Esophagus (tissue), 2 donors: ENCODE measurements around the gene MCEE. TPM values are rescaled to one million over a fixed set of nuclear protein-coding genes. Genes with fewer than 3 reads are reported as not detected.

Source experiments
- H3K27ac ChIP-seq, 2 donors: one replicate each; pipeline ENCODE4 v1.5.1; 2013; ENCODE audit warnings: low read depth in 2 of 2, mild to moderate bottlenecking in 2 of 2, inconsistent platforms in 1 of 2, low read length in 1 of 2, moderate library complexity in 1 of 2
- H3K27me3 ChIP-seq, 2 donors: one replicate each; pipeline ENCODE4 v1.6.1; 2013; ENCODE audit warnings: low read length in 2 of 2, control low read depth in 1 of 2, mild to moderate bottlenecking in 1 of 2; ENCODE audit not compliant: insufficient read depth in 2 of 2, control insufficient read depth in 1 of 2
- H3K36me3 ChIP-seq, 2 donors: one replicate each; pipeline ENCODE4 v1.6.1; 2013; ENCODE audit warnings: low read length in 1 of 2; ENCODE audit not compliant: control insufficient read depth in 2 of 2, insufficient read depth in 2 of 2
- H3K4me1 ChIP-seq, 2 donors: one replicate each; pipeline ENCODE4 v1.6.1; 2013; ENCODE audit warnings: low read length in 1 of 2; ENCODE audit not compliant: control insufficient read depth in 2 of 2, insufficient read depth in 2 of 2
- H3K4me3 ChIP-seq, 2 donors: one replicate each; pipeline ENCODE4 v1.5.1; 2013; ENCODE audit warnings: low read length in 2 of 2, mild to moderate bottlenecking in 2 of 2, low read depth in 1 of 2, moderate library complexity in 1 of 2
- H3K9me3 ChIP-seq, 2 donors: one replicate each; pipeline ENCODE4 v1.6.1; 2013; ENCODE audit warnings: mild to moderate bottlenecking in 2 of 2, low read depth in 1 of 2, low read length in 1 of 2, moderate library complexity in 1 of 2; ENCODE audit not compliant: control insufficient read depth in 2 of 2, insufficient read depth in 1 of 2
- WGBS, 2 donors: extraction: QIAGEN DNeasy Blood & Tissue Kit; methylation state at CpG; one replicate each; pipeline ENCODE4 v1.1.7; 2013; 5-methylcytosine and 5-hydroxymethylcytosine counted together
- polyA plus RNA-seq, 2 donors: library from polyadenylated mRNA; stranded (reverse); fragments of 200-250 nt; gene quantifications; one replicate each; pipeline ENCODE4 v1.2.3, GENCODE V29; 2013
- donor health status: healthy with polysubstance abuse.
- donor health status: Bipolar disorder and iron deficiency.

MCEE gene
- polyA plus RNA-seq, 2 donors: 37.0 to 41.2 TPM

GRCh38 chr2:71063216-71063615 lies 66.8 kb downstream of the MCEE start:
- 32 to 43% methylated on average over 1 of the region's 1 CpG for WGBS, 2 donors
- H3K27me3 ChIP-seq: no peaks in the 10 kb centered on the region
- H3K27ac ChIP-seq: peak overlapping the region; percentile 26 to 60
- peaks cover 0 to 8% of the 10 kb centered on the region in 2 donors for H3K4me1 ChIP-seq
- no peaks in the 10 kb centered on the region for H3K9me3 ChIP-seq
- no peak overlapping the region for H3K4me3 ChIP-seq
- no peaks in the 10 kb centered on the region for H3K36me3 ChIP-seq

- WGBS, 2 donors: 34 to 43% methylated on average over 3 of the region's 3 CpGs
- peak overlapping the region in 1 of 2 donors; percentile 9 for H3K27ac ChIP-seq
- H3K36me3 ChIP-seq: no peaks in the 10 kb centered on the region
Measured at GRCh38 chr2:71060871-71061270, 69.2 kb downstream of the MCEE start.

GRCh38 chr2:71060211-71060610 lies 69.8 kb downstream of the MCEE start:
- Histone ChIP-seq H3K4me3 (no peak overlapping the region), H3K4me1 (peaks cover 0 to 6% of the 10 kb centered on the region in 2 donors), H3K27me3 (no peaks in the 10 kb centered on the region), H3K27ac (no peak overlapping the region), H3K9me3 (no peaks in the 10 kb centered on the region), H3K36me3 (no peaks in the 10 kb centered on the region)
- 83 to 93% methylated on average over 2 of the region's 2 CpGs for WGBS, 2 donors

More at GRCh38 chr2:71060871-71061270, 69.2 kb downstream of the MCEE start:
- no peaks in the 10 kb centered on the region for H3K9me3 ChIP-seq
- no peaks in the 10 kb centered on the region for H3K27me3 ChIP-seq
- H3K4me3 ChIP-seq: no peak overlapping the region
- peaks cover 0 to 6% of the 10 kb centered on the region in 2 donors for H3K4me1 ChIP-seq

Other genes starting within 250 kb of the MCEE start
- gene VAX2, start 229.7 kb downstream of the MCEE start, polyA plus RNA-seq: under 1 TPM; 0.51 to 0.79 TPM
- gene ATP6V1B1, start 194.3 kb downstream of the MCEE start, polyA plus RNA-seq: under 1 TPM; 0.13 to 0.88 TPM
- gene ANKRD53, start 151.6 kb downstream of the MCEE start, polyA plus RNA-seq: 1 to 10 TPM in 1 of 2 donors, under 1 TPM in 1; 0.35 to 1.0 TPM
- gene TEX261, start 135.4 kb downstream of the MCEE start, polyA plus RNA-seq: 10 to 100 TPM; 17.5 to 23.9 TPM
- gene NAGK, start 61.6 kb downstream of the MCEE start, polyA plus RNA-seq: 100 to 1,000 TPM; 356 to 374 TPM
- 10 to 100 TPM; 29.3 to 40.5 TPM for gene MPHOSPH10, start 405 bp upstream of the MCEE start, polyA plus RNA-seq
- gene PAIP2B, start 96.9 kb upstream of the MCEE start, polyA plus RNA-seq: 1 to 10 TPM; 4.7 to 5.0 TPM
- gene ZNF638, start 201.6 kb upstream of the MCEE start, polyA plus RNA-seq: 100 to 1,000 TPM in 1 of 2 donors, 10 to 100 TPM in 1; 42.4 to 102 TPM